Measurements from ENCODE around the gene CHST8.

The CHST8 gene

GRCh38 chr19:33674626-33675367 lies 53.0 kb downstream of the CHST8 start:
- no peak for DNase-seq (ENCODE audit: low spot score)

GRCh38 chr19:33675501-33676124 lies 53.9 kb downstream of the CHST8 start:
- DNase-seq (ENCODE audit: low spot score), result no peak

GRCh38 chr19:33676999-33677665 lies 55.4 kb downstream of the CHST8 start:
- no peak for DNase-seq (ENCODE audit: low spot score)

GRCh38 chr19:33677745-33678426 lies 56.1 kb downstream of the CHST8 start:
- DNase-seq (ENCODE audit: low spot score), result no peak

- DNase-seq (ENCODE audit: low spot score), result no peak
Observed at GRCh38 chr19:33678796-33679585, 57.2 kb downstream of the CHST8 start.

- DNase-seq (ENCODE audit: low spot score), result no peak
Observed at GRCh38 chr19:33679696-33680095, 57.9 kb downstream of the CHST8 start.

GRCh38 chr19:33681081-33681680 lies 59.4 kb downstream of the CHST8 start:
- no peak for DNase-seq (ENCODE audit: low spot score)

GRCh38 chr19:33683881-33684537 lies 62.3 kb downstream of the CHST8 start:
- DNase-seq (ENCODE audit: low spot score), result peak; percentile 27

- DNase-seq (ENCODE audit: low spot score), result no peak
Observed at GRCh38 chr19:33684538-33685232, 62.9 kb downstream of the CHST8 start.

- DNase-seq (ENCODE audit: low spot score), result no peak
Observed at GRCh38 chr19:33685541-33685940, 63.8 kb downstream of the CHST8 start.

- DNase-seq (ENCODE audit: low spot score), result no peak
Observed at GRCh38 chr19:33686262-33686661, 64.5 kb downstream of the CHST8 start.

- DNase-seq (ENCODE audit: low spot score), result no peak
Observed at GRCh38 chr19:33686687-33687480, 65.1 kb downstream of the CHST8 start.

GRCh38 chr19:33687481-33688170 lies 65.9 kb downstream of the CHST8 start:
- DNase-seq (ENCODE audit: low spot score), result no peak

GRCh38 chr19:33688171-33688992 lies 66.6 kb downstream of the CHST8 start:
- no peak for DNase-seq (ENCODE audit: low spot score)

- DNase-seq (ENCODE audit: low spot score), result no peak
Observed at GRCh38 chr19:33689138-33689746, 67.5 kb downstream of the CHST8 start.

GRCh38 chr19:33689868-33690267 lies 68.1 kb downstream of the CHST8 start:
- no peak for DNase-seq (ENCODE audit: low spot score)

GRCh38 chr19:33690378-33691029 lies 68.8 kb downstream of the CHST8 start:
- peak; percentile 84 for DNase-seq (ENCODE audit: low spot score)

All from SW480 (cell line).